OCI-LY1 (cell line): ENCODE measurements around the gene ATP5F1B.

Experiments
- H2AFZ ChIP-seq: fragments of 200-600 bp; sonication (generic), shearing (Covaris generic); 2 replicates; pipeline ENCODE4 v1.6.0; 2014; ENCODE audit warnings: antibody characterized with exemption, mild to moderate bottlenecking, low read length
- H3F3A ChIP-seq: fragments of 200-600 bp; sonication (generic), shearing (Covaris generic); 2 replicates; pipeline ENCODE4 v1.6.0; 2014; ENCODE audit warnings: mild to moderate bottlenecking, antibody characterized with exemption, low read length, moderate library complexity; ENCODE audit not compliant: insufficient read depth
- H3K27ac ChIP-seq: fragments of 200-600 bp; sonication (generic); 2 replicates; pipeline ENCODE4 v1.5.1; 2014; ENCODE audit warnings: low read length, mixed run types, mild to moderate bottlenecking, low read depth; ENCODE audit not compliant: poor library complexity, severe bottlenecking
- H3K27me3 ChIP-seq: fragments of 200-600 bp; sonication (generic); 2 replicates; pipeline ENCODE4 v1.6.0; 2014; ENCODE audit warnings: antibody characterized with exemption, mild to moderate bottlenecking, low read length, moderate library complexity; ENCODE audit not compliant: insufficient read depth
- H3K36me3 ChIP-seq: fragments of 200-600 bp; sonication (generic); 2 replicates; pipeline ENCODE4 v1.6.1; 2014; ENCODE audit warnings: mild to moderate bottlenecking, antibody characterized with exemption, low read length, moderate library complexity, mixed read lengths; ENCODE audit not compliant: insufficient read depth
- H3K4me1 ChIP-seq: fragments of 200-600 bp; sonication (generic); 2 replicates; pipeline ENCODE4 v1.5.1; 2014; ENCODE audit warnings: mild to moderate bottlenecking, low read length, moderate library complexity; ENCODE audit not compliant: insufficient read depth, severe bottlenecking
- H3K4me2 ChIP-seq: fragments of 200-600 bp; sonication (generic), shearing (Covaris generic); 2 replicates; pipeline ENCODE4 v1.6.1; 2014; ENCODE audit warnings: low read length
- H3K4me3 ChIP-seq: fragments of 200-600 bp; sonication (generic); 2 replicates; pipeline ENCODE4 v1.5.1; 2014; ENCODE audit warnings: low read length, low read depth, mild to moderate bottlenecking, mixed read lengths; ENCODE audit not compliant: poor library complexity, severe bottlenecking
- H3K79me2 ChIP-seq: fragments of 200-600 bp; shearing (Covaris generic); 2 replicates; pipeline ENCODE4 v1.6.1; 2016; ENCODE audit warnings: mixed run types, low read length, mixed read lengths; ENCODE audit not compliant: insufficient read depth
- H3K9ac ChIP-seq: fragments of 200-600 bp; sonication (generic), shearing (Covaris generic); 2 replicates; pipeline ENCODE4 v1.6.1; 2014; ENCODE audit warnings: mild to moderate bottlenecking, low read length, mixed read lengths
- H3K9me2 ChIP-seq: fragments of 200-600 bp; sonication (generic), shearing (Covaris generic); 2 replicates; pipeline ENCODE4 v1.6.1; 2014; ENCODE audit warnings: low read depth, mild to moderate bottlenecking, low read length, mixed read lengths
- H3K9me3 ChIP-seq: fragments of 200-600 bp; shearing (Covaris generic); 2 replicates; pipeline ENCODE4 v1.6.1; 2014; ENCODE audit warnings: low read length, mixed read lengths
- H4K20me1 ChIP-seq: fragments of 200-600 bp; sonication (generic), shearing (Covaris generic); 2 replicates; pipeline ENCODE4 v1.6.0; 2016; ENCODE audit warnings: mild to moderate bottlenecking, low read length; ENCODE audit not compliant: insufficient read depth
- EZH2 ChIP-seq: fragments of 200-600 bp; sonication (generic), shearing (Covaris generic); IDR thresholded peaks from 2 replicates; pipeline ENCODE4 v1.8.0; 2017; ENCODE audit warnings: borderline replicate concordance, mixed run types, mild to moderate bottlenecking, antibody characterized with exemption, low read length, moderate library complexity, mixed read lengths
- TF ChIP-seq, protein P1 (sequence below): fragments of 200-600 bp; sonication (generic), shearing (Covaris generic); IDR thresholded peaks from 2 replicates; pipeline ENCODE4 v1.5.1; 2017; ENCODE audit warnings: mild to moderate bottlenecking, antibody characterized with exemption, low read length, moderate library complexity, mixed read lengths

Gene ATP5F1B

GRCh38 chr12:56591961-56592360 lies 53.8 kb downstream of the ATP5F1B start:
- Histone ChIP-seq H3K4me2 (no peak overlapping the region), H3K4me1 (peaks cover 4% of the 10 kb centered on the region), H4K20me1 (no peaks in the 10 kb centered on the region), H3K4me3 (no peak overlapping the region), H3K36me3 (peaks cover 8% of the 10 kb centered on the region), H3K79me2 (no peaks in the 10 kb centered on the region), H3K27me3 (no peaks in the 10 kb centered on the region), H3K9me3 (no peaks in the 10 kb centered on the region), H3K9me2 (no peaks in the 10 kb centered on the region), H3K9ac (no peak overlapping the region), H2AFZ (no peak overlapping the region), H3K27ac (no peak overlapping the region), H3F3A (peaks cover 4% of the 10 kb centered on the region; the same call in 1 of the 2 replicates)
- TF ChIP-seq, protein P1, sequence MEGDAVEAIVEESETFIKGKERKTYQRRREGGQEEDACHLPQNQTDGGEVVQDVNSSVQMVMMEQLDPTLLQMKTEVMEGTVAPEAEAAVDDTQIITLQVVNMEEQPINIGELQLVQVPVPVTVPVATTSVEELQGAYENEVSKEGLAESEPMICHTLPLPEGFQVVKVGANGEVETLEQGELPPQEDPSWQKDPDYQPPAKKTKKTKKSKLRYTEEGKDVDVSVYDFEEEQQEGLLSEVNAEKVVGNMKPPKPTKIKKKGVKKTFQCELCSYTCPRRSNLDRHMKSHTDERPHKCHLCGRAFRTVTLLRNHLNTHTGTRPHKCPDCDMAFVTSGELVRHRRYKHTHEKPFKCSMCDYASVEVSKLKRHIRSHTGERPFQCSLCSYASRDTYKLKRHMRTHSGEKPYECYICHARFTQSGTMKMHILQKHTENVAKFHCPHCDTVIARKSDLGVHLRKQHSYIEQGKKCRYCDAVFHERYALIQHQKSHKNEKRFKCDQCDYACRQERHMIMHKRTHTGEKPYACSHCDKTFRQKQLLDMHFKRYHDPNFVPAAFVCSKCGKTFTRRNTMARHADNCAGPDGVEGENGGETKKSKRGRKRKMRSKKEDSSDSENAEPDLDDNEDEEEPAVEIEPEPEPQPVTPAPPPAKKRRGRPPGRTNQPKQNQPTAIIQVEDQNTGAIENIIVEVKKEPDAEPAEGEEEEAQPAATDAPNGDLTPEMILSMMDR, result no peak
- no peak for TF ChIP-seq EZH2

GRCh38 chr12:56591126-56591525 lies 54.7 kb downstream of the ATP5F1B start:
- Histone ChIP-seq H3K36me3 (peaks cover 5% of the 10 kb centered on the region; the same call in 1 of the 2 replicates), H3K27me3 (no peaks in the 10 kb centered on the region), H3K4me2 (no peak overlapping the region), H3K79me2 (no peaks in the 10 kb centered on the region), H3K4me3 (no peak overlapping the region), H2AFZ (no peak overlapping the region), H3K4me1 (no peaks in the 10 kb centered on the region), H4K20me1 (no peaks in the 10 kb centered on the region), H3K9me3 (no peaks in the 10 kb centered on the region), H3K9me2 (no peaks in the 10 kb centered on the region), H3K27ac (no peak overlapping the region), H3F3A (no peaks in the 10 kb centered on the region), H3K9ac (no peak overlapping the region)
- TF ChIP-seq EZH2, result no peak
- TF ChIP-seq, protein P1, result no peak

- Histone ChIP-seq H3F3A (no peaks in the 10 kb centered on the region), H3K4me2 (no peak overlapping the region), H2AFZ (no peak overlapping the region), H3K4me3 (no peak overlapping the region), H3K9ac (no peak overlapping the region), H3K9me3 (no peaks in the 10 kb centered on the region), H3K36me3 (no peaks in the 10 kb centered on the region), H3K27ac (no peak overlapping the region), H3K27me3 (no peaks in the 10 kb centered on the region), H4K20me1 (no peaks in the 10 kb centered on the region), H3K9me2 (no peaks in the 10 kb centered on the region), H3K79me2 (no peaks in the 10 kb centered on the region), H3K4me1 (no peaks in the 10 kb centered on the region)
- TF ChIP-seq EZH2, result no peak
- TF ChIP-seq, protein P1, result peak; percentile 68
These were observed 55.5 kb downstream of the ATP5F1B start for GRCh38 chr12:56590237-56590830.
